ENCODE data around the gene CLDN14.

Gene CLDN14

DNA sequence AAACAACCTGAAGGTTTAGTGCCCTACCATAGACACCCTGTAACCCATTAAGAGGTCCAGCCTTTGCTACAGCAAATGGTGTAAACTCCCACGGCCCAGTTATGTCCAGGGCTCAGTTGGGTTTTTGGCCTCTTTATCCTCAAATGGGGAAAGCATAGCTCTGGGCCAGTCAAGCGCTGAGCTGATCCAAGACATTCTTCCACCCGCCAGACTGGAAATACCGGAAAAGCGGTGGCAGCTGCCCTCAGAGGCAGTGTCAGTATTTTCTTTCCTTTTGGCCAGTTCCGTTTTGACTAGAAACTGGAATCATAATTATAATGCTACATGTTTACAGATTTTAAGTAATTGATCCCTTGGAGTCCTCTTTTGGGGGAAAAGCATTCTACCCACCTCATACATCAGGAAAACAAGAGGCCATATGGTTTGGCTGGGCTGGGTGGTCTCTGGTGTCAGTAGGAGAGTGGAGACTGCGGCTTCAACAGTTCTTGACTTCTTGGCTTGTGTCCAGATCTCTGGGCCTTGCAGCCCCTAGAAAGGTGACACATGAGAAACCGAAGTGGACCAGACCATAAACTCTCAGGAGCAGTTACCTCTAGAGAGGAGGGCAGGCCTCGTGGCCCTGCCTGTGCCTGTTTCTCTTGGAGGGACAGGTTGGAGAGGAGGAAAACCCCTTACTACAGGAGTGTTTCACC lies 30.2 kb upstream of the CLDN14 start:
- TF ChIP-seq, protein P1, sequence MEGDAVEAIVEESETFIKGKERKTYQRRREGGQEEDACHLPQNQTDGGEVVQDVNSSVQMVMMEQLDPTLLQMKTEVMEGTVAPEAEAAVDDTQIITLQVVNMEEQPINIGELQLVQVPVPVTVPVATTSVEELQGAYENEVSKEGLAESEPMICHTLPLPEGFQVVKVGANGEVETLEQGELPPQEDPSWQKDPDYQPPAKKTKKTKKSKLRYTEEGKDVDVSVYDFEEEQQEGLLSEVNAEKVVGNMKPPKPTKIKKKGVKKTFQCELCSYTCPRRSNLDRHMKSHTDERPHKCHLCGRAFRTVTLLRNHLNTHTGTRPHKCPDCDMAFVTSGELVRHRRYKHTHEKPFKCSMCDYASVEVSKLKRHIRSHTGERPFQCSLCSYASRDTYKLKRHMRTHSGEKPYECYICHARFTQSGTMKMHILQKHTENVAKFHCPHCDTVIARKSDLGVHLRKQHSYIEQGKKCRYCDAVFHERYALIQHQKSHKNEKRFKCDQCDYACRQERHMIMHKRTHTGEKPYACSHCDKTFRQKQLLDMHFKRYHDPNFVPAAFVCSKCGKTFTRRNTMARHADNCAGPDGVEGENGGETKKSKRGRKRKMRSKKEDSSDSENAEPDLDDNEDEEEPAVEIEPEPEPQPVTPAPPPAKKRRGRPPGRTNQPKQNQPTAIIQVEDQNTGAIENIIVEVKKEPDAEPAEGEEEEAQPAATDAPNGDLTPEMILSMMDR (IDR thresholded peaks at IDR 0.05), result no peak
- H3K27me3 ChIP-seq (ENCODE audit: control insufficient read depth, insufficient read depth, low read length), result no peaks in the 10 kb centered on the region
- no peak overlapping the region for H3K4me3 ChIP-seq (ENCODE audit: low read depth, low read length)
- no peaks in the 10 kb centered on the region for H3K79me2 ChIP-seq
- no peak overlapping the region for H3K9ac ChIP-seq
- H3K4me1 ChIP-seq, result peaks cover 10% of the 10 kb centered on the region
- no peaks in the 10 kb centered on the region for H3K36me3 ChIP-seq (ENCODE audit: control insufficient read depth, insufficient read depth, low read length)
- H2AFZ ChIP-seq, result peak overlapping the region; percentile 64
- H3K4me2 ChIP-seq (ENCODE audit: low read length), result peak overlapping the region; percentile 28
- peaks cover 3% of the 10 kb centered on the region for H3K9me3 ChIP-seq (ENCODE audit: control insufficient read depth, low read length)
- peak overlapping the region; percentile 83 for H3K27ac ChIP-seq

DNA sequence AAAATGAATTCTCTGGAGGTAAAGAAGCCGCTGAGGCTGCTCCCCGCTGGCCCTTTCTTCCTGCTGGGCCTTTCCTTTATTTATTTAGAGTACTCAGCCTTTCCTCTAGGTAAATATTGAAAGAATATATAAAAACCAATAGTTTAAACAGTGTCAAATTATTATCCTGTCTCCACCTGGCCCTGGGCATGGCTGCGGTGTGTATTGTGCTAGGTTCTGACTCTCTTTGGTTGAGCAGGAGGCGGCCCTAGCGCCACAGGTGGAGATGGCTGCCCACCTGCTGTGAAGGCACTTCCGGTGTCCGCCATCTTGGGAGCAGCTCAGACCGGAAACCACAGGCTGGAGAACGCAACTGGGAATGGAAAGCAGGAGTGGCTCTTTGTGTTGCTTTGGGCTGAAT lies 29.0 kb upstream of the CLDN14 start:
- no peak overlapping the region for H3K9ac ChIP-seq
- H3K4me3 ChIP-seq (ENCODE audit: low read depth, low read length), result no peak overlapping the region
- no peaks in the 10 kb centered on the region for H3K79me2 ChIP-seq
- no peak overlapping the region for H3K4me2 ChIP-seq (ENCODE audit: low read length)
- TF ChIP-seq, protein P1 (IDR thresholded peaks at IDR 0.05), result no peak
- H3K4me1 ChIP-seq, result peaks cover 10% of the 10 kb centered on the region
- H3K9me3 ChIP-seq (ENCODE audit: control insufficient read depth, low read length), result peaks cover 3% of the 10 kb centered on the region
- H3K27ac ChIP-seq, result no peak overlapping the region
- no peak overlapping the region for H2AFZ ChIP-seq
- H3K27me3 ChIP-seq (ENCODE audit: control insufficient read depth, insufficient read depth, low read length), result no peaks in the 10 kb centered on the region
- H3K36me3 ChIP-seq (ENCODE audit: control insufficient read depth, insufficient read depth, low read length), result no peaks in the 10 kb centered on the region

DNA sequence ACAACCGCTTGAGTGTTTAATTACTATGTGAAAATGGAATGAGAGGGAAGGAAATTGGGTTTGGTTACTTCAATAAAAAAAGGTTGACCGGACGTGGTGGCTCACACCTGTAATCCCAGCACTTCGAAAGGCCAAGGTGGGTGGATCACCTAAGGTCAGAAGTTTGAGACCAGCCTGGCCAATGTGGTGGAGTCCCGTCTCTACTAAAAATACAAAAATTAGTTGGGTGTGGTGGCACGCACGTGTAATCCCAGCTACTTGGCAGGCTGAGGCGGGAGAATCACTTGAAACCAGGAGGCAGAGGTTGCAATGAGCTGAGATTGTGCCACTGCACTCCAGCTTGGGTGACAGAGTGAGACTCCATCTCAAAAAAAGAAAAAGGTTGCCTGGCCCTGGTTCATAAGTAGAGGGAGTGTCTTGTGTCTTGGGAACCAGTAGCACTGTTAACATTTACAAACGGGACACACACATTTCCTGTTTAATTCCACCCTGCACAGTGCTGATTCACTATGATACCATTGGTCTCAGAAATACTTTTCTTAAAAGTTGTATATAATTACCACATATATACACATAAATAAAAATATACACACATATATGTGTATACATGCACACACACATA lies 27.6 kb upstream of the CLDN14 start:
- peaks cover 10% of the 10 kb centered on the region for H3K4me1 ChIP-seq
- no peak overlapping the region for H3K9ac ChIP-seq
- TF ChIP-seq, protein P1 (IDR thresholded peaks at IDR 0.05), result no peak
- no peaks in the 10 kb centered on the region for H3K36me3 ChIP-seq (ENCODE audit: control insufficient read depth, insufficient read depth, low read length)
- no peak overlapping the region for H3K4me3 ChIP-seq (ENCODE audit: low read depth, low read length)
- no peak overlapping the region for H2AFZ ChIP-seq
- H3K27me3 ChIP-seq (ENCODE audit: control insufficient read depth, insufficient read depth, low read length), result no peaks in the 10 kb centered on the region
- no peak overlapping the region for H3K27ac ChIP-seq
- H3K79me2 ChIP-seq, result no peaks in the 10 kb centered on the region
- H3K4me2 ChIP-seq (ENCODE audit: low read length), result no peak overlapping the region
- H3K9me3 ChIP-seq (ENCODE audit: control insufficient read depth, low read length), result peaks cover 3% of the 10 kb centered on the region

DNA sequence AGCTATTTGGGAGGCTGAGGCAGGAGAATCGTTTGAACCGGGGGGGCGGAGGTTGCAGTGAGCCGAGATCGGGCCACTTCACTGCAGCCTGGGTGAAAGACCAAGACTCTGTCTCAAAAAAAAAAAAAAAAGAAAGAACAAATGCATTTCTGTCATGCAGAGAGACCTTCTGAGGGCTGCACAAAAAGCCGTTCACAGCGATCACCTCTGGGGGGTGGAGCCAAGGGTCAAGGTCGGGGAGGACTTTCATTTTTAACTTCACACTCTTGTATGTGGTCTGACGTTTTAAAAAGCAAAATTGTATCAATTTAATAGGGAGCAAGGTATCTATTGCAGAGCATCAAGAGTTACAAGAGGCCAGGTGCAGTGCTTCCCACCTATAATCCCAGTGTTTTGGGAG lies 26.6 kb upstream of the CLDN14 start:
- Histone ChIP-seq H3K36me3 (ENCODE audit: control insufficient read depth, insufficient read depth, low read length) (no peaks in the 10 kb centered on the region), H3K27ac (no peak overlapping the region), H2AFZ (no peak overlapping the region), H3K4me3 (ENCODE audit: low read depth, low read length) (no peak overlapping the region), H3K79me2 (no peaks in the 10 kb centered on the region), H3K4me2 (ENCODE audit: low read length) (no peak overlapping the region), H3K9ac (no peak overlapping the region), H3K4me1 (peaks cover 15% of the 10 kb centered on the region), H3K9me3 (ENCODE audit: control insufficient read depth, low read length) (peaks cover 3% of the 10 kb centered on the region), H3K27me3 (ENCODE audit: control insufficient read depth, insufficient read depth, low read length) (no peaks in the 10 kb centered on the region)
- TF ChIP-seq, protein P1 (IDR thresholded peaks at IDR 0.05), result no peak
